HG03060 (cell line): ENCODE data around the gene C1QTNF3.
"Not testable (repeated sequence)": the region's sequence is repeated elsewhere in the genome, so short reads cannot be mapped to it uniquely, and the experiment has no call there.

Source experiments
- ATAC-seq: cut with Tn5 transposase; IDR thresholded peaks from one replicate; pipeline ENCODE4 v1.9.1; 2021; ENCODE audit warnings: low read depth, moderate number of reproducible peaks; ENCODE audit not compliant: unreplicated experiment

C1QTNF3 gene, protein sequence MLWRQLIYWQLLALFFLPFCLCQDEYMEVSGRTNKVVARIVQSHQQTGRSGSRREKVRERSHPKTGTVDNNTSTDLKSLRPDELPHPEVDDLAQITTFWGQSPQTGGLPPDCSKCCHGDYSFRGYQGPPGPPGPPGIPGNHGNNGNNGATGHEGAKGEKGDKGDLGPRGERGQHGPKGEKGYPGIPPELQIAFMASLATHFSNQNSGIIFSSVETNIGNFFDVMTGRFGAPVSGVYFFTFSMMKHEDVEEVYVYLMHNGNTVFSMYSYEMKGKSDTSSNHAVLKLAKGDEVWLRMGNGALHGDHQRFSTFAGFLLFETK

DNA sequence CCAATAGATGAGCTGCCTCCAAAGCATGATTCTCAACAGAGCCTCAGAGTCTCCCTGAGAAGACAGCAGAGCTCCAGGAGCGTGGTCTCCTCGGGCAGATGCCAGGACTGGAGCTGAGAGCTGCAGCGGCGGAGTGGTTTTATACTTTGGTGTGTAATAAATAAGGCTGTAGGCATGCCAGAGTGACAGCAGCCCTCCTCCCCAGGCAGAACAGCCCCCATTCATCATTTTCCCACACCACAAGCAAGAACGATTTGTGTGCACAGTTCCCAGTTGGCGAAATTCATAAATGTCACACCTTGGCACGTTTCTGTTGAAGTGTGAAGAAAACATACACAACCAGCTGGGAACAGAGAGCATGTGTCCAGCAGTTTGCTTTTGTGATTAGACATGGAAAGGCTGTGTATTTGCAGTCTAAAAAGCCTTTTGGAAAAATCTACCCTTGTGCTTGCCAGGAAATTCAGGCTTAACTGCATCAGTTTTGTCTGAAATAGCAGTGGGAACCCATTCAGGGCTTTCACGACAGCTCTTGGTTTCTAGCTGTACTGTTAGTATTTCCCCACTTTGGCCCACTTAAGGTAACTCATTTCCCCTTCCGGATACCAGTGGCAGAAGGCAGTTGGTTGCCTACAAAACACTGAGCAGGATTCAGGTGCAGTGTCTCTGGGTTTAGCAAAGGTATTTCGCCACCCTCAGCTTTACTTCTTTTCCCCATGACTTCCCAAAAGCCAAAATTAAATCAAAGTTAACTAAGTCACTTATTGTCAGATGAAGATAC lies at the start of gene C1QTNF3:
C1QTNF3 (minus strand) TSS at position 115 of the 778 bp plus-strand sequence; CDS start at position 27, 88 bp downstream.
- no peak for ATAC-seq

DNA sequence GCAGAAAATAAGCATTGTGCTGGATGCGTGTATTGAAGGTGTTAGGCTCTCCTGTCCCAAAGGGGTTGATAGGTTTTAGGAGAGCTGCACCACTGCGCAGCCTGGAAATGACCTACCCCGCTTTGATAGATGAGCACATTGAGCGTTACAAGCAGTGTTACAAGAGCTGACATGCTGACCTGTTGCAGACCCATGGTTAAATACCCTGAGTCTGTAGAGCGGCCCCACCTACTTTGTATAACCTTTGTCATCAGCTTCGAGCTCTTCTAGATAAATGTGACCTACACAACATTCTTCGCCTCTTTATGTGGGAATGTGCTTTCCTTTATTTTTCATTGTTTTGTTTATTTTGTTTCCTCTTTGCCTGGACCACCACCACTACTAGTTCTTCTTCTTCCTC lies 48.0 kb upstream of the C1QTNF3 start:
- not testable (repeated sequence) for ATAC-seq

DNA sequence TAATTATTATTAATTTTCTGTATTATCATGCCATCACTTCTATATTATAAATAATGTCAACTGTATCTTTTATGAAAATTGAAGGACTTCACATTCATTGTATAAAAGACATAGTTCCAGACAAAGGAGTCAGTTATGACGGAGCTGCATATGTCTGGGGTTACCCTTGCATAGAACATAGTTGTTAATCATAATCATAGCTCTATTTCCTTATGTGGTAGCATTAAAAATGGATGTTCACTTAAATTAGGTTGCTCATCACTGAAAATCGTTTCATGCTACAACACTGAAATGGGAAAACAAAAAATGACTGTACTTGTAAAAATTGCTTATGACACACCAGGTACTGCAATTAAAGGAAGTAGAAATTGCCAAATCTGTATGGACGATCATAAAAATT lies 46.8 kb upstream of the C1QTNF3 start:
- not testable (repeated sequence) for ATAC-seq

DNA sequence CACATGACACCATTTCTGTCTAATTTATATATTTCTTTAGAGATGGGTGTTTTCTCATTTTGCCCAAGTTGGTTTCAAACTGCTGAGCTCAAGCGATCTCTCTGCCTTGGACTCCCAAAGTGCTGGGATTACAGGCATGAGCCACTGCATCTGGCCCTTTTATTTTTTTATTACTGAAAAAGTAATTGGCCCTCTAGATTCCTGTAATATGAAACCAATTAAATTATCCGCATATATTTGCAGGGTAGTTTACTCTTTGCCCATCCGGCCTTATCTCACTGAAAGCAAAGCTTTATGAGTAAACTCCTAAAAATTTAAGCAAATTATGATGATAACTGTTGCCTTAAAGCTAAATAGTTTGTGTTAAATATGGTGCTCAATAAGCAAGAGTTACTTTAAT lies 44.7 kb upstream of the C1QTNF3 start:
- not testable (repeated sequence) for ATAC-seq

DNA sequence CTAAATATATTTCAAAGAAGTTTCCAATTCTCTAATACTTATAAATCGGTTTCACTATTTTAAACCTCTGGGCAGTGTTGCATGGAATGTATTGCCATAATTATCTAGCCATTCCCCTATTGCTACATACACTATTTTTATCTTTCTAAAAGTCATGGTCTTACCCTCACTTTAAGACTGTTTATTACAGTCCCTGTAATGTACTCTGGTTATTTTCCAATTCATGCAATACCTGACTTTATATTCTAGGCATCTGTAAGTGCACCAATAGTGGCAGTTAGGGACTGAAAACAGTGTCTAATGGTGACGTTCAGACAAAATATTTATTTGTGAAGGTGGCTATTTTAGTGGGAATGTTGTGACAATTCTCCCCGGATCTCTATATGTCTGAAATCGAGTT lies 40.9 kb upstream of the C1QTNF3 start:
- ATAC-seq = not testable (repeated sequence)

DNA sequence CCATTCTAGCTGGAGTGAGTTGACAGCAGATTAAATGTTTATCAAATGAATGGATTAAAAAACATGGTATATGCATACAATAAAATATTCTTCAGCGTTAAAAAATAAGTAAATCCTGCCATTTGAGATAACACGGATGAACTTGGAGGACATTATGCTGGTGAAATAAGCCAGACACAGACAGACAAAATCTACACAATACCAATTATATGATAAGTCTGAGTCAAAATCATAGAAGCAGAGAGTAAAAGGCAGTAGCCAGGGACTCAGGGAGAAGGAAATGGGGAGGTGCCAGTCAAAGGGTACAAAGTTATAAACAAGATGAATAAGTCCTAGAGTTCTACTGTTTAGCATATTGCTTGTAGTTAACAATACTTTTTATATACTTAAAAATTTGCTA lies 36.5 kb upstream of the C1QTNF3 start:
- ATAC-seq = not testable (repeated sequence)

DNA sequence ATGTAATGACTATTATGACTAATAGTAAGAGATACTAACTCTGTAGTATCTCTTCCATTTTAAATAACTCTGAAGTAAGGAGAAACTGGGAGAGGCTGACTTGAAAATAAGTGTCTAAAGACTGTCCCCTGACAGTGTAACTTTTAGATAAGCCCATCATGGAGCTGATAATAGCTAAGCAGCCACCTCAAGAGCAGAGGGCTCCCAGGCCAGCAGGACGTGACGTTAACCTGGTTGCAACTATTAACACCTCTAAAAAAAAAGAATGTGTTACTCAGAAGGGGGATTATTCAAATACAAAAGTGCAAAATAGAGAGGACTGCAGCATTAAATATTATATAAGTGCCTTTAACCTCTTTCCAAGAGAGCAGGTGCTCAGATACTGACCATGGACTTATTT lies 34.6 kb upstream of the C1QTNF3 start:
- not testable (repeated sequence) for ATAC-seq

DNA sequence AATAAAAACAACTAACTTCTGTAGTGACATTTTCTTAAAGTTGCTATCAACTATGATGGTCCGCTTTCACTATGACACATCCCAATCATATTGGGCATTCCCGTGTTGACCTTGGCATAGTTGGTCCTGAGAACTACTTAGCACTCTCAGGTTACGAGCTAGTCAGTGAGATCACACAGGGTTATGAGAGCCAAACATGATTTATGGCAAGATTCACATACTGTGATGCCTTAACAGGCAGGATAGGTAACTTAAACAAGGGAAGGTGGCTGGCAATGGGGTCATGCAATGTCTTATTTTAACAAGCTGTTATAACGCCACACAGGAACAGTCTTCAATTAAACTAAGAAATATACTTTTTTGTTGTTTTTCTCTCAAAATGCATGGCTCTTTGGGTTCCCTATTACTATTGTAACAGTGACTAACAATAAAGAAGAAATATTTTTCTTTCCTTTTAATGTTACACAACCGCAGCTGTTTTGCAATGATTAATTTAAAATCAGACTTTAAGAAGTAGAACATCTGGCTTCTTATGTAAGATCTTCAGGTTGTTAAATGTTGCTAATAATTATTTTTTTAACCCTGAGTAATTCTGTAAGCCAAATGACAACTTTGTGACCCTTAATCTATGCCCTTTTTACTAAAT lies 33.8 kb upstream of the C1QTNF3 start:
- not testable (repeated sequence) for ATAC-seq

DNA sequence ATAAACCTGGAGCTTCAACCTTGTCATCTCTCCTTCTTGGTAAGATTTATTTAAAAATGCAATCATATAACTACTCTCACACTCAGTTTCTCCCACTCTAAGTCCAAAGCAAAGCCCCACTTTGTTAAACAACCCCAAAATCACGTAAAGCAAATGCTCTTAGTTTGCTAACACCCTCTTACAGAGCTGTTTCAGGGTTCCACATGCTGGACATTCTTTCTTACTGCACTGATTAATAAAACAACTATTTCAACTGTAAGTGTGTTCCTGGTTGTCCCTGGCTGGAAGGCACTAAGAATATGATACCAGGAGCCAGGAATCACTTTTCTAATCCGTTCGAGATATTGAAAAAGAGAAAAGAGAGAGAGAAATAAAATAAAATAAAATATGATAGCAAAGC lies 31.5 kb upstream of the C1QTNF3 start:
- ATAC-seq = not testable (repeated sequence)

DNA sequence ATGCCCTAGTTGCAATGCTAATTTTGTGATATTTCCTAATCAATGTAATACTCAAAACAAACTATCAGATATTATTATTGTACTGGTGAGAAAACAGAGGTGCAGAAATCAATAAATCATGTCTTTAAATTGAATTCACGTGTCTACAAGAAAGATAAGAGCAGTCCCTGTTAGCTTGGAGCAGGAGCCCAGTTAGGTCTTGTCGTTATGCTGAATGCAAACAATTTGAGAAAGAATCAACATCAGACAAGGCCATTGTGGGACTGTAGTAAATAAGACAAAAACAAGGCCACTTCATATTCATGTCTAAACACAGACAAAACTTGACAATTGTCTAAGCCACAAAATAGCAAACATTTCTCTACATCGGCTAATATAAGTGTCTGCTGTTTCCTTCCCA lies 31.1 kb upstream of the C1QTNF3 start:
- ATAC-seq = not testable (repeated sequence)

DNA sequence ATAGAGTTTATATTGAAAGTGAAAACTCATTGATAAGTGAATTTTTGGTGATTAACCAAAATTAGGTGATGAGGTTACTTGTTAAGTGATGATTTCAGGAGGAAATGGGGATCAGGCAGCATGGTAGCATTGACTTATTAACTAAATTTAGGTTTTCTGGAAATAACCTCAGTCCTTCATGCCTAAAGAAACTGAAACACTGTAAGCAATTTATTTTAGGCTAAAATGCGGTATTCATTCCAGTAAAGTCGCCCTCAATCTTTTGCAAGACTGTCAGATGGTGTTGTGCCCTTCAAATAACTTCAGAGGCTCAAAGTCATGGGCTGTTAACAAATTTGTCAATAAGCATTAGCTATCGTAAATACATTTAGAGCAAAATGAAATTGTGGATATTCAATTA lies 27.6 kb upstream of the C1QTNF3 start:
- ATAC-seq = not testable (repeated sequence)

DNA sequence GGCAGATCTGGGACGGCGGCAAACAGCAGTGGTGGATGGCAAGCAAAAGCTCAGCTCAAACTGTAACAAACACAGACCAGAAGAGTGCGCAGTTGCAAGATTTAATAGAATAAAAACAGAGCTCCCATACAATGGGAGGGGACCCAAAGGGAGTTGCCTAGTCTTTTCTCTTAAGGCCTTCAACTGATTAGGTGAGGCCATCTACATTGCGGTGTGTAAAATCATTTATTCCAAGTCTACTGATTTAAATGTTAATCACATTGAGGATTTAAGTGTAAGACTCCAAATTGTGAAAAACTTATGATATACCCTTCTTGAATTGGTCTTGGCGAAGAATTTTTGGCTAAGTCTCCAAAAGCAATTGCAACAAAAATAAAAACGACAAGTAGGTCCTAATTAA lies 21.6 kb upstream of the C1QTNF3 start:
- ATAC-seq = no peak

DNA sequence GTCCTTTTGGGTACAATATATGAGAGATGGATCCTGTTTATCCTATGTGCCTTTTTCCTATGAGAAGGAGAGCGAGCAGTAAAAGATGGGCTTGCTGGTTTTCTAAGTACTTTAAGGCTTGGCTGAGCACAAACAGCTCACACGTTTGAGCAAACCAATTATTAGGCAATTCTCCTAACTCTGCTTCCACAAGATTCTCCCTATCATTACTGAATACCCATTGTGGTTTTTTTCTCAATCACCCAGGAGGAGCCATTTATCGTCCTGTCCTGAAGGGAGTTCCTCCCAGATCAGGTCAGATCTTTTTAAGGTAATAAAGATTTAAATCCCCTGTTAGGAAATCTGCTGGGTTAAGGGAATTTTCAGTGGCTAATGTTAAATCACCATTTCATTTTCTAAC lies 19.4 kb upstream of the C1QTNF3 start:
- ATAC-seq = no peak

DNA sequence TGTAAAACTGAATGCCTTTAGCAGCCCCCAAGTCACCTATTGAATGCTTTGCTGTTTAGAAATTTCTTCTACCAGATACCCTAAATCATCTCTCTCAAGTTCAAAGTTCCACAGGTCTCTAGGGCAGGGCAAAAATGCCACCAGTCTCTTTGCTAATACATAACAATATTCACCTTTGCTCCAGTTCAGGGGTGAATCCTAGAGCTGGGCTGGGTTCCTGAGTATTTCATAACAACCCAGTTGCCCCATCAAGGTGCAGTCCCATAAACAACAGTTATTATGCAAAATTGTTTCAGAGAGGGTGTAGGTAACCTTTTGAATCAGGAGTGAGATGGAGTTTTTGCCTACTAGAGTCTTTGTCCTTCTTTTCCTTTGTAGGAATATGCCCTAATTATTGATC lies 19.0 kb upstream of the C1QTNF3 start:
- no peak for ATAC-seq

DNA sequence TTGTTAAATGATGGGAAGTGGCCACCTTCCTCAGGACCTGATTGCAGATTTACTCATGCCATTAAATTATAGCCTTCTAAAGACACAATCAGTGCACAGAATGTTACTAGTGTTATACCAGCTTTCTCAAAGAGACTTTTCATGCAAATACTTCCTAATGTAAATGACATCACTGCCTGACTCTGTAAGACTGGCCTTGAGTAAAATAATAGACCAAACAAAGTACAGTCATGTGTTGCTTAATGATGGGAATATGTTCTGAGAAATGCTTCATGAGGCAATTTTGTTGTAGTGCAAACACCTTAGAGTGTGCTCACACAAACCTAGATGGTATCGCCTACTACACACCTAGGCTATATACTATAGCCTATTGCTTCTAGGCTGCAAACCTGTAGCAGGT lies 17.0 kb upstream of the C1QTNF3 start:
- ATAC-seq = no peak

DNA sequence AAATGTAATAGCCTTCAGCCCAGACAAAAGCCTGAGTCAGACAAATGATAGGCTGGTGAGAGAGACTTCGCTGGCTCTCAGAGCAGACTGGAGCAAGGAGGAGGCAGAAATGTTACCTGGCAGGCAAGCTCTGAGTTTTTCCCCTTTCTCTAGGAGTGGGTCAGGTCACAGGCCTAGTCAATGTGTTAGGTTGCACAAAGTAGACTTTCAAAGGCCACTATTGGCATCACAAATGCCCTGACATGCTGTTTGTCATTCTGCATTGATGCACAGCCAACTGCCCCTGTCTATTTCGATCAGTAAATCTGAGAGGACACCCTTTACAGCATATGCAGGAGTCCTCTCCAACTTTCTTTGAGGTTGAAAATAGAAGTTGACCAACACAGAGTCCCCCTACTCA lies 15.5 kb upstream of the C1QTNF3 start:
- no peak for ATAC-seq

DNA sequence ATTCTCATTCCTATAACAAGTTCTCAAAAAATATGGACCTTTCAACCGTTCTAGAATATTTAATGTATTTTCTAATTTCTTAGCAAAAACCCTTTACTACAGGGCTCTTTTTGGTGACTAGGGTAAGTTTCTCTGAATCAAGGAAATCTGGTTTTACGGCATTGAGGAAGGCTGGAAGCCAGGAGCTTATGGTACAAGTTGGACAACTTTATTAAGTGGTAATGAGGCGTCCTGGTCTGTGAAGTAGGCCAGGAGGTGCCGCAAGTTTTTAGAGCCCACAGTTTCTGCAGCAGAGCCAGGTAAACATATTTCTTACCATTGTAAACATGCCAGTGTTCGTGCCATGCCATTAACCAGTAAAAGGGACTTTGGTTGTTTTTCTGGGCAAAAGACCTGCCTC lies 14.6 kb upstream of the C1QTNF3 start:
- ATAC-seq = no peak

DNA sequence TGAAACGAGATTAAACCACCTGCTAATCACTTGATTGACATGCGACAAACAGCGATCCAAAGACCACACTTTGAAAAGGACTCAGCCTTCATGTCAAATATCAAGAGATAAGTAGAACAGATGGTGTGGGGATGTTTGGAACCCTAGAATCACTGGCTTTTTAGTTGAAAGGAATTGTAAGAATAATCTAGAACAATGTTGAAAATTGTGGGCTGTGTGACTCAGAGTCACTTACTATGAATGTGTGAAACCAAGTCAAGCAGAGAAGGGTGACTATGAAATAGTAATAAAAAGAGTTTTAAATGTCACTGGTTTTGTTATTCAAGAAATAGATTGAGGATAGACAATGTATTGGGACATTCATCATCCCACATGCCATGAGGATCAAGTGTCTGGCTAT lies 14.1 kb upstream of the C1QTNF3 start:
- no peak for ATAC-seq

DNA sequence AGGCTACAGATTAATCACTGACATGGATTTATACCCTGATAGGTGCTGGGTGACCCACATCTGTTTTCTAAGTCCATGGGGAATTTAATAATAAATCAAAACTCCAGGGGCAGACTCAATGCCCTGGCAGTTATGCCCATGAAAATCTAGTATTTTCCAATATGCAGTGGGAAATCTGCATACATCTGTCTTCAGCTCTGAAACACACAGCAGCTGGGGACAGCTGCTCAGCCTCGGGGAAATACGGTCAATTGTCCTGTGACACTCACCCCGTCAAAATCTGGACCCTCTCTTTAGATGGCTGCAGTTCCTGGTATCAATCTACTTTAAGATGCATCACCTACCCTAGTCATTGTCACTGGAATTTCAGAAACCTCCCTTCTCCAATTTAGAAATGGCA lies 12.7 kb upstream of the C1QTNF3 start:
- ATAC-seq = no peak

DNA sequence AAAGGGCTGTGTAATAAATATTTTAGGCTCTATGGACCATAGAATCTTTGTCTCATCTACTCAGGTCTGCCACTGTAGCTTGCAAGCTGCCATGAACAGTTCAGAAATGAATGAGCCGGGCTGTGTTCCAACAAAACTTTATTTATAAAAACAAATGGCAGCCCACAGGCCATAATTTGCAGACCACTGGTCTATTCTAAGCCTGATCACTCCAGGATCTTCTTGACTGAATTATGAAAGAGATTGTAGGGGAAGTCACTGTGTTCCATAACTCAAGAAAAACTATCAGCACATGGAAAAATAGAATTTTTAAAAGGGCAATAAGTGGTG lies 11.4 kb upstream of the C1QTNF3 start:
- no peak for ATAC-seq

DNA sequence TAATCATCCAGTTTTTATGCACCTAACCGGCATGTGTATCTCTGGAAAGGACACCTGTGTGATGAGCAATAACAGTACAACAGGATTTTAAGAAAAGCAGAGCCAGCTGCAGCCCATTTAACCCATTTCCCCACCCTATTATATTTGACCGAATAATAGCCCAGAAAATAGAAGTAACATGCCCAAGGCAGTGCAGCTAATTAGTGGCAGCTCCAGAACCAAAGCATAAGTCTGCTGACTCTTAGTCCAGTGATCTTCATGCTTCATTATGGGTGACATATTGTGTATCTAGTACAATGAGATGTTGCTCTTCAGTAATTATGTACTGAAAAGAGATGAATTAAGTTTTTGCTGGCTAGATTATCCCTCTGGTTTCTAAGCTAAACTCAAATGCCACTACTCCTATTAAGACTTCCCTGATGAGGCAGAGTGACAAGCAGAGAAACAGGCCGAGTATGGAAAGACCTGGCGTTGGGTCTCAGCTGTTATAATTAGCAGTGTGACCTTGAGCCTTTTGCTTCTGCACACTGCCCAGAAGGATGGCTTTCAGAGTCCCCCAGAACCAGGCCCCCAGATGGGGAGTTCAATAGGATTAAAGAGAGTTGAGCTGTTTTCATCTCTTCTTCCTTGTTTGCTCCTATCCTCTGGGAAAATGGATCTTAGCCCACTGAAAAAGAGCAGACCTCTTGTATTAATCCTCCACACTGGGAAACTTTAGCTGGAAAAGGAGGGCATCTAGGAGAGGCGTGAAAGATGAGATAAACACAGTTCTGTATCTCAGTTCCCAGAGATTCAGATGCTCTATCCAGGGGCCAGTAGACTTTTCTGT lies 10.8 kb upstream of the C1QTNF3 start:
- no peak for ATAC-seq
